RWPE2 (cell line): ENCODE results near the gene RPL10.

Experiments used
- ATAC-seq: fragments of 200-7000 bp; cut with Tn5 transposase; 3 replicates; pipeline ENCODE4 v1.9.1; 2021; ENCODE audit warnings: low read depth
- DNase-seq: peaks from one replicate; pipeline ENCODE4 v3.0.0-alpha.2; 2020; ENCODE audit warnings: low spot score
- H3K27ac ChIP-seq: fragments of 450-650 bp; 2 replicates; pipeline ENCODE4 v1.5.1; 2017; ENCODE audit warnings: mild to moderate bottlenecking; ENCODE audit not compliant: poor library complexity, severe bottlenecking
- H3K27me3 ChIP-seq: fragments of 250-450 bp; sonication (Bioruptor Pico); 2 replicates; pipeline ENCODE4 v1.5.1; 2021; ENCODE audit warnings: mild to moderate bottlenecking, moderate library complexity; ENCODE audit not compliant: insufficient read depth, poor library complexity, severe bottlenecking
- H3K36me3 ChIP-seq: fragments of 250-450 bp; sonication (Bioruptor Pico); 2 replicates; pipeline ENCODE4 v1.5.1; 2020; ENCODE audit warnings: low read depth, mild to moderate bottlenecking, moderate library complexity
- H3K4me1 ChIP-seq: fragments of 250-450 bp; sonication (Bioruptor Pico); 2 replicates; pipeline ENCODE4 v1.5.1; 2021; ENCODE audit warnings: mild to moderate bottlenecking, moderate library complexity; ENCODE audit not compliant: insufficient read depth, poor library complexity, severe bottlenecking
- H3K4me3 ChIP-seq: fragments of 250-450 bp; sonication (Bioruptor Pico); 2 replicates; pipeline ENCODE4 v1.5.1; 2021; ENCODE audit warnings: mild to moderate bottlenecking, moderate library complexity; ENCODE audit not compliant: severe bottlenecking
- H3K9me3 ChIP-seq: fragments of 250-450 bp; sonication (Bioruptor Pico); 2 replicates; pipeline ENCODE4 v1.5.1; 2021; ENCODE audit warnings: mild to moderate bottlenecking, moderate library complexity; ENCODE audit not compliant: severe bottlenecking
- TF ChIP-seq, protein P1 (sequence below): fragments of 450-650 bp; IDR thresholded peaks from one replicate; pipeline ENCODE4 v1.5.1; 2017; ENCODE audit warnings: mild to moderate bottlenecking, moderate library complexity; ENCODE audit not compliant: poor library complexity, severe bottlenecking

Gene RPL10

DNA sequence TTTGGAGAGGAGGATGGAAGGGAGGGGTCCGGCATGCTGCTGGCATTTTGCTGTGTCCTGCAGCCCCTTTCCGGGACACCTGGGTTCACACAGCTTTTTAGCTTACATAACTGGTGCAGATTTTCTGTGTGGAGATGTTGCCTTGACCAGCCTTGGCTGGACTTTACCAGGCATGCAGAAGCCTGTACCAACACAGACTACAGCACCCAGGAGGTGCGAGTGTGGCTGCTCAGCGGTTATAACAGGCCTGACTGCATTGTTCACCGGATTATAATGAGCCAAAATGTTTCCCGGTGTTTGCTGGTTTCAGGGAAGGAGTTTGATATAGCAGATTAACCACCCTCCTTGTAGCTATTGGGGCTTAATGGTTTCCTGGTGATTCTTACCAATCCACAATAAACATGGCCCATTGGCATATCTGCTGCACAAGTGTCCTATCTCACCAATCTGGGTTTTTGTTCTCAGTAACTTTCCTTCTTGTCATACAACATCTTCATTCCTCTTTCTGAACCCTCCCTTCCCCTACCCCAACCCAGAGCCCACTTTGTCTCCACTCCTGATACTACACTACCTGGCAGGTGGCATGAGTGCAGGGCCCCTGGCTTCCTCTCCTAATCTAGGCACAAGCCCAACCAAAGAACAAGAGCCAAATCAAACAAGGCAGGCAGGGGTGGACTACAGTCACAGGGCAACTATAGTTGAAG lies 3.9 kb downstream of the RPL10 start:
- H3K4me1 ChIP-seq, result no peaks in the 10 kb centered on the region
- peak overlapping the region; percentile 93 for H3K27ac ChIP-seq
- no peaks in the 10 kb centered on the region for H3K27me3 ChIP-seq
- peak; percentile 31 for ATAC-seq
- TF ChIP-seq, protein P1, sequence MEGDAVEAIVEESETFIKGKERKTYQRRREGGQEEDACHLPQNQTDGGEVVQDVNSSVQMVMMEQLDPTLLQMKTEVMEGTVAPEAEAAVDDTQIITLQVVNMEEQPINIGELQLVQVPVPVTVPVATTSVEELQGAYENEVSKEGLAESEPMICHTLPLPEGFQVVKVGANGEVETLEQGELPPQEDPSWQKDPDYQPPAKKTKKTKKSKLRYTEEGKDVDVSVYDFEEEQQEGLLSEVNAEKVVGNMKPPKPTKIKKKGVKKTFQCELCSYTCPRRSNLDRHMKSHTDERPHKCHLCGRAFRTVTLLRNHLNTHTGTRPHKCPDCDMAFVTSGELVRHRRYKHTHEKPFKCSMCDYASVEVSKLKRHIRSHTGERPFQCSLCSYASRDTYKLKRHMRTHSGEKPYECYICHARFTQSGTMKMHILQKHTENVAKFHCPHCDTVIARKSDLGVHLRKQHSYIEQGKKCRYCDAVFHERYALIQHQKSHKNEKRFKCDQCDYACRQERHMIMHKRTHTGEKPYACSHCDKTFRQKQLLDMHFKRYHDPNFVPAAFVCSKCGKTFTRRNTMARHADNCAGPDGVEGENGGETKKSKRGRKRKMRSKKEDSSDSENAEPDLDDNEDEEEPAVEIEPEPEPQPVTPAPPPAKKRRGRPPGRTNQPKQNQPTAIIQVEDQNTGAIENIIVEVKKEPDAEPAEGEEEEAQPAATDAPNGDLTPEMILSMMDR, result no peak
- no peak overlapping the region for H3K4me3 ChIP-seq
- no peak for DNase-seq
- no peaks in the 10 kb centered on the region for H3K9me3 ChIP-seq
- peaks cover 38% of the 10 kb centered on the region for H3K36me3 ChIP-seq

DNA sequence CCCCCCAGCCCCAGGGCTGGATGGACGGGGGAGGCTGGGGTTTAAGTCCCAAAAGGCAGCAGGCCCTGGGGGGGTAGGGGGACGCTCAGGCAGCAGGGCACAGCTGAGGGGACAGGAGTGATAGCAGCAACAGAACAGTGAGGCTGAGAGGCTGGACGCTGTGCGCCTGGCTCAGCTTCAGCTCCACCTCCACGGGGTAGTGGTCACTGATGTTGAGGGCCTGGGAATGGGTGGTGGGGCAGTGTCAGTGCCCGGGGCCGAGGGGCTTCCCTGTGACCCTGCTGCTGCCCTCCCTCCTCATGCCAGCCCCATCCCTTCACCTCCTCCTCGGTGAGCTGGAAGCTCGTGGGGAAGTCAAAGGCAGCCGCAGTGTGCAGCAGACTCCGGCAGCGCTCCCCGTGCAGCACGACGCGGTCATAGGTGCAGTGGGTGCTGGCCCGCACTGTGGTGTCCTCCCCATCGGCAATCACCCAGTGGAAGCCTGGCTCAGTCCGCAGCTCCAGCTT lies 4.5 kb downstream of the RPL10 start:
- DNase-seq (no peak), ATAC-seq (peak; percentile 5; the same call in 1 of the 3 replicates)
- Histone ChIP-seq H3K9me3 (no peaks in the 10 kb centered on the region), H3K27ac (no peak overlapping the region), H3K4me1 (no peaks in the 10 kb centered on the region), H3K4me3 (no peak overlapping the region), H3K27me3 (no peaks in the 10 kb centered on the region), H3K36me3 (peaks cover 38% of the 10 kb centered on the region)
- TF ChIP-seq, protein P1, result no peak

DNA sequence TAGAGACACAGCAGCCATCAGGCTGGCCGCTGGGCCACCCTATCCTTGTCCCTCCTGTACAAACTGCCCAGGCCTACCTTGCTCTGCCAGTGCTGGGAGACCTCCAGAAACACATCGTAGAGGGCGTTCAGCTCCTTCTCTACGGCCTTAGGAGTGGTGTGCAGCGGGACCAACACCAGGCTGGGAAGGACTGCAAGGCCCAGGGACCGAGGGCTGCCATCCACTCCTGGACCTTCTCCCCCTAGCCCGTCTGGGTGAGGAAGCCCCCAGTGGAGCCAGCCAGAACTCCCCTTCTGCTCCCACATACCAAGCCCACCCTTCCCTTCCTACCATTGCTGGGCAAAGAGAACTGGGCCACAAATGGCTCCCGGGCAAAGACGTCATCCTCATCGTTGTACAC lies 5.0 kb downstream of the RPL10 start:
- TF ChIP-seq, protein P1, result no peak
- no peak for ATAC-seq
- H3K36me3 ChIP-seq, result peaks cover 38% of the 10 kb centered on the region
- no peaks in the 10 kb centered on the region for H3K9me3 ChIP-seq
- DNase-seq, result no peak
- no peaks in the 10 kb centered on the region for H3K4me1 ChIP-seq
- no peaks in the 10 kb centered on the region for H3K27me3 ChIP-seq
- H3K4me3 ChIP-seq, result no peak overlapping the region
- no peak overlapping the region for H3K27ac ChIP-seq

DNA sequence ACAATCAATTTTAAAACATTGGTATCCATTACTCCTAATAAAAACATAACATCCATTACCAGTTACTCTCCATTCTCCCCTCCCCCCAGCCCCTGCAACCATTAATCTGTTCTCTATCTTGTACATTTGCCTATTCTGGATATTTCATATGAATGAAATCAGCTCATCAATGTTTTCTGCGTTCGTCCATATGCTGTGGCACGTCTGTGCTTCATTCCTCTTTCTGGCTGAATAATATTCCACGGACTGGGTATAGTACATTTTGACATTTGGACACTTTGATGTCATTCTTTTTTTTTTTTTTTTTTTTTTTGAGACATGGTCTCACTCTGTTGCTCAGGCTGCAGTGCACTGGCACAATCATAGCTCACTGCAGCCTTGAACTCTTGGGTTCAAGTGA lies 5.7 kb downstream of the RPL10 start:
- Histone ChIP-seq H3K4me3 (no peak overlapping the region), H3K27me3 (no peaks in the 10 kb centered on the region), H3K9me3 (no peaks in the 10 kb centered on the region), H3K4me1 (no peaks in the 10 kb centered on the region), H3K36me3 (peaks cover 32% of the 10 kb centered on the region), H3K27ac (no peak overlapping the region)
- TF ChIP-seq, protein P1, result no peak
- ATAC-seq, result no peak
- DNase-seq, result no peak

DNA sequence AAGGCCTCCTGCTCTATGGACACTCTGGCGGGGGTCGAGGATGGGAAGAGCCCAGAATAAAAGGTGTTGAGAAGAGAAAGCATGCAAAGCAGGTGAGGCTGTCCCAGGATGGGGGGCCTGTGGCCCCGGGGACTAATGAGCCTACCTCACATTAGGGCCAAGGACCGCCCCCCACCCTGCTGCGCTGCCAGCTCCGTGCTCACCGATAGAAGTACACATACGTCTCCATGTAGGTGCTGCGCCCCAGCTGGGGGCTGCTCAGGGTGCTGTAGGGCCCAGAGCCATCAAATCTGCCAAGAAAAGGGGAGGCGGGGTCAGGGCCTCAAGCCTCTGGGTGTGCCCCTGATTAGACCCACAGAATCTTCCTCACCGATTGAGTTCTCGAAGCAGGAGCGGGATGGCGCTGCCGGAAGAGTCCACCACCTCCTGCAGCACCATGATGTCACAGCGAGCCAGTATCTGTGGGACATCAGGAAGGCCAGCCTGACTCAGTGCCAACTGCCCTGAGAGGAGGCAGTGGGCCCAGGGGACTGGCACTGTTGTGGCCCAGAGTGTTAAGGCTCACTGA lies 6.5 kb downstream of the RPL10 start:
- H3K9me3 ChIP-seq, result no peaks in the 10 kb centered on the region
- ATAC-seq, result no peak
- TF ChIP-seq, protein P1, result no peak
- peaks cover 3% of the 10 kb centered on the region for H3K4me1 ChIP-seq
- H3K27me3 ChIP-seq, result no peaks in the 10 kb centered on the region
- H3K4me3 ChIP-seq, result no peak overlapping the region
- DNase-seq, result no peak
- H3K27ac ChIP-seq, result no peak overlapping the region
- peaks cover 24% of the 10 kb centered on the region for H3K36me3 ChIP-seq
